NCI-H2081 treated with DMSO at 0.1 percent for 48 hours (cell line): ENCODE data around the gene IRAK2.

Source experiments
- DNase-seq: peaks from one replicate; lab custom pipeline; 2025; lab: John Stamatoyannopoulos, UW

IRAK2 gene

GRCh38 chr3:10284496-10284895 is 119.8 kb downstream of the IRAK2 start:
- no peak for DNase-seq

- DNase-seq, result no peak
Observed at GRCh38 chr3:10285272-10286132, 120.8 kb downstream of the IRAK2 start.

- no peak for DNase-seq
Observed at GRCh38 chr3:10286133-10286524, 121.4 kb downstream of the IRAK2 start.

GRCh38 chr3:10286596-10287295 is 122.0 kb downstream of the IRAK2 start:
- peak; percentile 42 for DNase-seq

GRCh38 chr3:10287936-10288574 is 123.3 kb downstream of the IRAK2 start:
- DNase-seq, result no peak

- no peak for DNase-seq
Observed at GRCh38 chr3:10288575-10288960, 123.8 kb downstream of the IRAK2 start.

GRCh38 chr3:10289077-10289476 is 124.4 kb downstream of the IRAK2 start:
- no peak for DNase-seq

- no peak for DNase-seq
Observed at GRCh38 chr3:10289787-10290355, 125.2 kb downstream of the IRAK2 start.

- DNase-seq, result no peak
Observed at GRCh38 chr3:10290481-10291176, 125.9 kb downstream of the IRAK2 start.

- no peak for DNase-seq
Observed at GRCh38 chr3:10291641-10292040, 126.9 kb downstream of the IRAK2 start.

GRCh38 chr3:10292505-10293419 is 128.0 kb downstream of the IRAK2 start, which contains the start of gene GHRL:
Gene GHRL, minus strand, starts transcription at chr3:10292947. Its CDS starts 2,767 bp downstream, at chr3:10290180.
- no peak for DNase-seq
